Breast epithelium (tissue), 4 donors: ENCODE data around the gene MMP23B. TPM values are rescaled to one million over a fixed set of nuclear protein-coding genes. Genes with fewer than 3 reads are reported as not detected.

Source experiments
- DNase-seq, 2 donors: peaks; one replicate each; pipeline ENCODE4 v3.0.0-alpha.2; 2019; ENCODE audit warnings: low spot score in 2 of 2
- H3K27ac ChIP-seq, 2 donors: fragments of 200-600 bp; sonication (generic) in 1 of 2; one replicate each; pipeline ENCODE4 v1.5.1; 2016 to 2019; ENCODE audit warnings: mild to moderate bottlenecking in 1 of 2
- H3K27me3 ChIP-seq, 2 donors: fragments of 200-600 bp; sonication (generic) in 1 of 2; one replicate each; pipeline versions ENCODE4 v1.5.1 to v1.6.0; 2017 to 2019; ENCODE audit warnings: control low read depth in 1 of 2, mild to moderate bottlenecking in 1 of 2
- H3K36me3 ChIP-seq: fragments of 200-600 bp; one replicate; pipeline ENCODE4 v1.5.1; 2019
- H3K4me1 ChIP-seq, 2 donors: fragments of 200-600 bp; sonication (generic); one replicate each; pipeline ENCODE4 v1.5.1; 2016 to 2019; ENCODE audit warnings: control low read depth in 1 of 2
- H3K4me3 ChIP-seq, 3 donors: fragments of 200-600 bp; sonication (generic); 1 replicate in 2 of 3; 2 replicates in 1 of 3; pipeline ENCODE4 v1.5.1; 2016 to 2019; ENCODE audit warnings: mild to moderate bottlenecking in 3 of 3, moderate library complexity in 2 of 3
- H3K9me3 ChIP-seq, 2 donors: fragments of 200-600 bp; sonication (generic) in 1 of 2; one replicate each; pipeline ENCODE4 v1.5.1; 2016 to 2019; ENCODE audit warnings: control low read depth in 1 of 2
- CTCF ChIP-seq, 3 donors: fragments of 450-650 bp; IDR thresholded peaks; one replicate each; pipeline ENCODE4 v1.5.1; 2016 to 2017; ENCODE audit warnings: antibody characterized with exemption in 3 of 3, mild to moderate bottlenecking in 3 of 3, moderate library complexity in 3 of 3
- POLR2A ChIP-seq: fragments of 450-650 bp; IDR thresholded peaks from one replicate; pipeline ENCODE4 v1.6.1; 2016; ENCODE audit warnings: antibody characterized with exemption, mild to moderate bottlenecking, moderate library complexity
- POLR2AphosphoS5 ChIP-seq, 3 donors: sonication (generic); formaldehyde crosslinking; IDR thresholded peaks; one replicate each; pipeline ENCODE4 v1.6.1; 2017; ENCODE audit warnings: antibody characterized with exemption in 3 of 3
- intact Hi-C: fragments of 100-400 bp; cut with DNase I; formaldehyde crosslinking; loops from one replicate; pipeline ENCODE4 v1.15.1; 2023; ENCODE audit warnings: low total_unique reads
- total RNA-seq, 3 donors: library from RNA; depleted of rRNA; stranded (reverse); fragments of >200 nt; gene quantifications; one replicate each; pipeline ENCODE4 v1.1.0, GENCODE V29; 2016

MMP23B gene
- total RNA-seq, 3 donors from 2014 or later, result 2.7 to 15.5 (median 7.5) TPM

- Histone ChIP-seq H3K27ac (no peak overlapping the region), H3K4me3 (no peak overlapping the region), H3K4me1 (no peaks in the 10 kb centered on the region), H3K27me3 (no peaks in the 10 kb centered on the region), H3K36me3 (peaks cover 10% of the 10 kb centered on the region), H3K9me3 (no peaks in the 10 kb centered on the region)
- peak in 1 of 2 donors; percentile 49 for DNase-seq
- TF ChIP-seq CTCF (IDR thresholded peaks at IDR 0.05) (no peak), POLR2AphosphoS5 (IDR thresholded peaks at IDR 0.05) (no peak), POLR2A (no peak)
- intact Hi-C loops, result no loop called here
Observed at GRCh38 chr1:1664941-1665814, 33.2 kb downstream of the MMP23B start.

- Histone ChIP-seq H3K36me3 (peaks cover 10% of the 10 kb centered on the region), H3K27ac (peak overlapping the region in 1 of 2 donors; percentile 15), H3K4me3 (no peak overlapping the region), H3K9me3 (no peaks in the 10 kb centered on the region), H3K4me1 (no peaks in the 10 kb centered on the region), H3K27me3 (no peaks in the 10 kb centered on the region)
- intact Hi-C loops, result no loop called here
- no peak for DNase-seq
- no peak for TF ChIP-seq POLR2AphosphoS5 (IDR thresholded peaks at IDR 0.05)
- no peak for TF ChIP-seq CTCF (IDR thresholded peaks at IDR 0.05)
- no peak for TF ChIP-seq POLR2A
Observed at GRCh38 chr1:1665815-1666251, 33.9 kb downstream of the MMP23B start.

GRCh38 chr1:1666526-1666925 lies 34.6 kb downstream of the MMP23B start:
- H3K4me3 ChIP-seq, result no peak overlapping the region
- DNase-seq, result peak in 1 of 2 donors; percentile 22
- TF ChIP-seq POLR2A, result no peak
- no peak for TF ChIP-seq POLR2AphosphoS5 (IDR thresholded peaks at IDR 0.05)
- no peak for TF ChIP-seq CTCF (IDR thresholded peaks at IDR 0.05)
- H3K36me3 ChIP-seq, result peaks cover 10% of the 10 kb centered on the region
- H3K27me3 ChIP-seq, result no peaks in the 10 kb centered on the region
- no peak overlapping the region for H3K27ac ChIP-seq
- H3K9me3 ChIP-seq, result no peaks in the 10 kb centered on the region
- intact Hi-C loops, result no loop called here
- H3K4me1 ChIP-seq, result no peaks in the 10 kb centered on the region

GRCh38 chr1:1669468-1670440 lies 37.8 kb downstream of the MMP23B start:
- H3K27me3 ChIP-seq, result no peaks in the 10 kb centered on the region
- DNase-seq, result peak in 1 of 2 donors; percentile 44
- H3K4me3 ChIP-seq, result no peak overlapping the region
- intact Hi-C loops, result no loop called here
- H3K4me1 ChIP-seq, result no peaks in the 10 kb centered on the region
- H3K9me3 ChIP-seq, result no peaks in the 10 kb centered on the region
- TF ChIP-seq POLR2AphosphoS5 (IDR thresholded peaks at IDR 0.05), result no peak
- TF ChIP-seq CTCF (IDR thresholded peaks at IDR 0.05), result no peak
- TF ChIP-seq POLR2A, result no peak
- H3K27ac ChIP-seq, result no peak overlapping the region
- H3K36me3 ChIP-seq, result peaks cover 10% of the 10 kb centered on the region
